ENCODE results near the gene SMIM33. TPM values are rescaled to one million over a fixed set of nuclear protein-coding genes. Genes with fewer than 3 reads are reported as not detected.
"Not testable (repeated sequence)": the region's sequence is repeated elsewhere in the genome, so short reads cannot be mapped to it uniquely, and the experiment has no call there.

Gene SMIM33
- total and polyA plus RNA-seq, 2 of the 13 experiments (the other 11 are each of a cell fraction or from before 2014, with no cell fraction given) = not detected

DNA sequence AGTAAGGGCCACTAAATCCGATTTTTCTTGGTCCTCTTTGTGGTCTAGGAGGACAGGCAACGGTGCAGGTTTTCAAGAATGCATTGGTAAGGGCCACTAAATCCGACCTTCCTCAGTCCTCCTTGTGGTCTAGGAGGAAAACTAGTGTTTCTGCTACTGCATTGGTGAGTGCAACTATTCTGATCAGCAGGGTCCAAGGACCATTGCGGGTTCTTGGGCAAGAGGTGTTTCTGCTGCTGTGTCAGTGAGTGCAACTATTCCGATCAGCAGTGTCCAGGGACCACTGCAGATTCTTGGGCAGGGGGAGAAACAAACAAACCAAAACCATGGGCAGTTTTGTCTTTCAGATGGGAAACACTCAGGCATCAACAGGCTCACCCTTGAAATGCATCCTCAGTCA is 33.9 kb downstream of the SMIM33 start (continued):
- peak; percentile 13; the same call in 1 of the 2 replicates for TF ChIP-seq ZFX (CRISPR knock-in tag; IDR thresholded peaks at IDR 0.05; ENCODE audit: low read depth)
- TF ChIP-seq, protein P1, sequence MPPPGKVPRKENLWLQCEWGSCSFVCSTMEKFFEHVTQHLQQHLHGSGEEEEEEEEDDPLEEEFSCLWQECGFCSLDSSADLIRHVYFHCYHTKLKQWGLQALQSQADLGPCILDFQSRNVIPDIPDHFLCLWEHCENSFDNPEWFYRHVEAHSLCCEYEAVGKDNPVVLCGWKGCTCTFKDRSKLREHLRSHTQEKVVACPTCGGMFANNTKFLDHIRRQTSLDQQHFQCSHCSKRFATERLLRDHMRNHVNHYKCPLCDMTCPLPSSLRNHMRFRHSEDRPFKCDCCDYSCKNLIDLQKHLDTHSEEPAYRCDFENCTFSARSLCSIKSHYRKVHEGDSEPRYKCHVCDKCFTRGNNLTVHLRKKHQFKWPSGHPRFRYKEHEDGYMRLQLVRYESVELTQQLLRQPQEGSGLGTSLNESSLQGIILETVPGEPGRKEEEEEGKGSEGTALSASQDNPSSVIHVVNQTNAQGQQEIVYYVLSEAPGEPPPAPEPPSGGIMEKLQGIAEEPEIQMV (CRISPR knock-in tag; IDR thresholded peaks at IDR 0.05; ENCODE audit: low read depth) = 0 out of 2 replicates have a peak, but pooled peaks have one; percentile 38
- TF ChIP-seq SPEN (CRISPR knock-in tag; IDR thresholded peaks at IDR 0.05; ENCODE audit: low read depth) = 0 out of 2 replicates have a peak, but pooled peaks have one; percentile 9
- TF ChIP-seq CEBPB (IDR thresholded peaks at IDR 0.05; ENCODE audit: borderline replicate concordance, low read depth, low read length) = peak; percentile 73
- peak; percentile 26; the same call in 1 of the 2 replicates for TF ChIP-seq FOXO1 (CRISPR knock-in tag; IDR thresholded peaks at IDR 0.05)
- 0 out of 2 replicates have a peak, but pooled peaks have one; percentile 32 for TF ChIP-seq DPF2 (CRISPR knock-in tag; IDR thresholded peaks at IDR 0.05; ENCODE audit: borderline replicate concordance, low read depth)
- peak; percentile 85 for TF ChIP-seq HNF4A (CRISPR knock-in tag; IDR thresholded peaks at IDR 0.05)
- peak; percentile 18; the same call in 1 of the 2 replicates for TF ChIP-seq HOXA3 (CRISPR knock-in tag; IDR thresholded peaks at IDR 0.05)
- TF ChIP-seq NCOA1 (CRISPR knock-in tag; IDR thresholded peaks at IDR 0.05) = 0 out of 2 replicates have a peak, but pooled peaks have one; percentile 17
- not testable (repeated sequence) for TF ChIP-seq SOX13 (IDR thresholded peaks at IDR 0.05)
- TF ChIP-seq SOX13 (CRISPR knock-in tag; conservative IDR thresholded peaks at IDR 0.05 in 1 of 2, IDR thresholded peaks at IDR 0.05 in 1 of 2) = 0 out of 4 replicates have a peak, but pooled peaks of 1 of the 2 experiments have one; percentile 9
- 0 out of 2 replicates have a peak, but pooled peaks have one; percentile 7 for TF ChIP-seq MED1 (CRISPR knock-in tag; IDR thresholded peaks at IDR 0.05)
- peak; percentile 47; the same call in 1 of the 2 replicates for TF ChIP-seq ZNF292 (CRISPR knock-in tag; IDR thresholded peaks at IDR 0.05; ENCODE audit: borderline replicate concordance, low read depth)
- TF ChIP-seq CEBPG (CRISPR knock-in tag; IDR thresholded peaks at IDR 0.05) = peak; percentile 80

Data from HepG2 (cell line).